ENCODE measurements around the gene ANKS1A. TPM values are rescaled to one million over a fixed set of nuclear protein-coding genes. Genes with fewer than 3 reads are reported as not detected.
A peak's percentile ranks its signal among the peaks of the same experiment; 100 is the strongest.
"Not testable (repeated sequence)": the region's sequence is repeated elsewhere in the genome, so short reads cannot be mapped to it uniquely, and the experiment has no call there.

Gene ANKS1A
- 13.5 and 18.4 TPM in 2 replicates for total RNA-seq (2014; rRNA removed; shearing (Covaris generic))

GRCh38 chr6:34888874-34889555 lies at the start of gene ANKS1A:
Gene ANKS1A, plus strand, starts transcription at chr6:34889255. Its CDS starts 148 bp downstream, at chr6:34889403.
- DNase-seq (ENCODE audit: low read depth) = peak; percentile 80

DNA sequence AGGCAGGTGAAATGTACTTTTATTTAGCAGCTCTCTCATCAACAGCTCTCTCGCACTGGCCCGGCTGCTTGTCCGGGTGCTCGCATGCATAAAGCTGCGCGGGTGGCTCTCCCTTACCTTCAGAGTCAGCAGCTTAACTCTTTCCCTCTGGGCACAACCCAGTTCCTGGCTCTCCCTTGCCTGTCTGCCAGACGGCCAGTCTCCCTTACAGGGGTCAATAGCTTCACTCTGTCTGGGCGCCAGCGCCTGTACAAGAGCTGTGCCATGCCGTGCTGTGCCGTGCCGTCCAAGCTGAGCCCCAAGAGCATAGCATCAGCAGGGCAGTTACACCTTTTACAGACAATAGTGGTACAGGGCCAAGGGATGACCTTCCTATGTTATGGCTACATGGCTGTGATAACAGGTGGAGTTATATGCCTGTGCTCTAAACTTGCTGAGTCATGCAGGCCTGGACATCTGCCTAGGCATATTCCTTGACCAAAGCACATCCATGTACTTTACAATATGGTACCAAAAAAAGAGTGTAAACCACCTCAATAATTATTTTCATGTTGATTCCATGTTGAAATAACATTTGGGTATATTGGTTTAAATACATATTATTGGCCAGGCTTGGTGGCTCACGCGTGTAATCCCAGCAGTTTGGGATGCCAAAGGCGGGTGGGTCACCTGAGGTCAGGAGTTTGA lies 49.2 kb upstream of the ANKS1A start:
- peak; percentile 36 for DNase-seq (ENCODE audit: low read depth)

GRCh38 chr6:34849066-34849465 lies 40.0 kb upstream of the ANKS1A start:
- DNase-seq (ENCODE audit: low read depth) = not testable (repeated sequence)

DNA sequence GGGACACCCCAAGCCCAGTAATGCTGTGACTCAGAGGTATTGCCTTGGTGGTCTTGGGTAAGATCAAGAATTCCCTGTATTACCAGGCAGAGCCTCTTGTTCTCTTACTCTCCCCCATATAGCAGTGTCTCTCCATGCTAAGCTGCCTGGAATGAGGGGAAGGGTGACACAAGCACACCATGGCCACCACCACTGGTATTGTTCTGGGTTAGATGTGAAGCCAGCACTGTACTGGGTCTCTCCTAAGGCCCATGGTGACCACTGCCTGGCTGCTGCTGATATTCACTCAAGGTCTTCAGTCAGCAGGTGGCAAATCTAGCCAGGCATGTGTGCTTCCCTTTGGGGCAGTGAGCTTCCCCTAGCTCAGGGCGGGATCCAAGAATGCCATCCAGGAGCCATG lies 37.7 kb upstream of the ANKS1A start:
- DNase-seq (ENCODE audit: low read depth) = no peak

GRCh38 chr6:34852406-34853085 lies 36.5 kb upstream of the ANKS1A start:
- peak; percentile 89 for DNase-seq (ENCODE audit: low read depth)

DNA sequence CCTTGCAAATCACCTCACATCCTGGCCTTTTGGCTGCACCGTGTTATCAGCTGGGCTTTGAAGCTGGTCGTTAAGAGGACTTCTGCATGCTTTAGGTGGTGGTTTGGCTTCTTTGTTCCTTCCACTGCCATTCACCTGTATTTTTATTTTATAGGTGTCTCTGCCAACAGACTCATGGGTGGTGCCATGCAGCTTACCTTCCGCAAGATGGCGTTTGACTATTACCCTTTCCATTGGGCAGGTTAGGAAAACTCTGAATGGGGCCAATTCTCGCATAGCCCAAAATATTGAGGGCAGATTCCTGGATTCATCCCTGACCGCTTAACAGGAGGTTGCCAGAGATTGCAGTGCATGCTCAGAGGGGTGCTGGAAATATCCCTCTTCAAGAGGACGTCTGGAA lies 33.6 kb upstream of the ANKS1A start:
- no peak for DNase-seq (ENCODE audit: low read depth)

DNA sequence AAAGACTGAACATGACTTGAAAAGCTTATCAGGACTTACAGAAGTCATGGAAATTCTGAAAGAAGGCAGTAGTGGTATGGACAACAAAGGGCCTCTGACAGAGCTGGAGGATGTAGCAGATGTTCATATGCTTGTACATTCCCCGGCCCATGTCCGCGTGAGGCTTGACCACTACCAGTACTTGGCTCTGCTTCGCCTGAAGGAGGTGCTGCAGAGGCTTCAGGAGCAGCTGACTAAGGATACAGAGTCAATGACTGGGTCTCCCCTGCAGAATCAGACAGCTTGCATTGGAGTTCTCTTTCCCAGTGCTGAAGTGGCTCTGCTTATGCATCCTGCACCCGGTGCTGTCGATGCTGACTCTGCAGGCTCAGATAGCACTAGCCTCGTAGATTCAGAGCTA lies 30.4 kb upstream of the ANKS1A start:
- DNase-seq (ENCODE audit: low read depth) = no peak

- no peak for DNase-seq (ENCODE audit: low read depth)
Observed at GRCh38 chr6:34859951-34860350, 29.1 kb upstream of the ANKS1A start.

DNA sequence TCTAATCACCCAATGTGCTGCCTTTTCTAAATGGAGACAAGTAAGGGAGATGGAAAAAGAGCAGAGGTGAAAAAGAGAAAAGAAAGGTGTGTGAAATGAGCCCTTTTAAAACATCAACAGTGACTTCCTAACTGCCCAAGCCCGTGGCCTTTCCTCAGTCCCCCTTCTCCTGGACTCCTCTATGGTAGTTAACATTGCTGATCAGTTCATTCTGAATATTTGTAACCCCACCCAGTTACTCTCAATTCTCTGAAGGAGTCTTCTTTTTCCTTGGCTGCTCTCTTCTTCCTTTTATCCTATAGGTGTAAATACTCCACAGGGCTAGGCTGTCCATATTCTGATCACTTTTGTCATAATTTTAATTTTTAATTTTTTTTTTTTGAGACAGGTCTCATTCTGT lies 28.3 kb upstream of the ANKS1A start:
- DNase-seq (ENCODE audit: low read depth) = no peak

DNA sequence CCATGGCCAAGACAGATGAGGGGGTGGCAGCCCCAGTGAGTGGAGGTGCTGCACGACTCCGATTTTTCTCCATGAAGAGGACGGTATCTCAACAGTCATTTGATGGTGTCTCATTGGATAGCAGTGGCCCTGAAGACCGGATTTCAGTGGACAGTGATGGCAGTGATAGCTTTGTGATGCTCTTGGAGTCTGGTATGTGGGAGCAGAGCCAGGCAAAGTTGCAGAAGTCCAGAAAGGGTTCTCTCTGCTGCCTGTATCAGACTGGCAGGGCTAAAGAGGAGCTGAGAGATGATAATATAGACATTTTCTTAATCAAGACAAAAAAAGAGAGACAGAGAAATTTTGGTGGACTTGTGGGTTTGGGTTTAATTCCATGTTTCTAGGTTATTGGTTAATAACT lies 25.0 kb upstream of the ANKS1A start:
- no peak for DNase-seq (ENCODE audit: low read depth)

- DNase-seq (ENCODE audit: low read depth) = no peak
Observed at GRCh38 chr6:34865107-34865506, 23.9 kb upstream of the ANKS1A start.

DNA sequence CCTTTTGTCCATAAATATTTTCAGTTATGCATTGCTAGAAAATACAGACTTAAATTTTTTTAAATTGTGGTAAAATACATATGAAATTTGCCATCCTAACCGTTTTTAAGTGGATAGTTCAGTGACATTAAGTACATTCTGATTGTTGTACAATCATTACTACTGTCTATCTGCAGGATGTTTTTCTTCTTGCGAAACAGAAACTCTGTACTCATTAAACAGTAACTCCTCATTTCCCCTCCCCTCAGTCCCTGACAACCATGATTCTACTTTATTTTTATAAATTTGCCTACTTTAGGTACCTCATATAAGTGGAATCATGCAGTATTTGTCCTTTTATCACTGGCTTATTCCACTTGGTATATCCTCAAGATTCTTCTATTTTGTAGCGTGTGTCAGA lies 22.5 kb upstream of the ANKS1A start:
- DNase-seq (ENCODE audit: low read depth) = no peak

GRCh38 chr6:34867484-34867883 lies 21.6 kb upstream of the ANKS1A start:
- DNase-seq (ENCODE audit: low read depth) = peak; percentile 34

- no peak for DNase-seq (ENCODE audit: low read depth)
Observed at GRCh38 chr6:34871853-34872252, 17.2 kb upstream of the ANKS1A start.

- no peak for DNase-seq (ENCODE audit: low read depth)
Observed at GRCh38 chr6:34872332-34872731, 16.7 kb upstream of the ANKS1A start.

DNA sequence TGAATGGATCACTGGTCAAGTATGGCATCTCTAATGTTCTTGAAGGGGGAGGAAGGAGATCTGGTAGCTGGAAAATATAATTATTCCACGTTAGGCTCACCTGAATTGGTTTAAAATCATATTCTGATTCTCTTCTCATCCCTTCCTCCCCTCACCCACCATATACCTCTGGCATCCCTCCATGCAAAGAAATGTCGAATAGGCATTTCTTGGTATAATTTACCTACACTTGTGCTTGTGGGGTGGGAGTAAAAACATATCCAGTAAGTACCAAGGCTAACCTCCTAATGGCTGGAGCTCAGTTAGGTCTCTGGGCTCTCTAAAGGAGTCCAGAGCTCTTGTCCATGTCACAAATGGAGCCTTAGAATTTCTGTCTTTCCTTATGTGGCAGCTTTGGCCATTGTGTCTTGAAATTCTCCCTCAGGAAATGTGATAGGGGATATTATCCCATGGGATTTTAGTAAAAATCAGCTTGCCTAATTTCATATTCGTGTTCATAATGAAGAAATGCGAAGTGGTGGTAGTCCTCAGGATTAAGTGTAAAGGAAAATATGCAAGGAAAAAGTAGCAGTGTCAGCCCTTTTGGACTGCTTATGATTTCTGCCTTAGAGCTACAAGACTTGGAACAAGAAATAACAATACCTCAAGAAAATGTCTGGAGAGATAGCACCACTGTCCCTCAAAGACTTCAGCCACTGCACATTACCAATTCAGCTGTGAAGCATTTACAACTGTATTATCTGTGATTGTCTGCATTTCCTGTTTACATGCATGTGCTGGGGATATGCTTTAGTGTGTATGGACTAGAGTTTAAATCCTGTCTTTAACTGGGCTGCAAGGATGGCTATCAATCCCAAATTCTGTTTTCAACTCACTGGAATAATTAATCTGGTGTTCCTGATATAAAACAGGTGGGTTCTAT lies 13.5 kb upstream of the ANKS1A start:
- no peak for DNase-seq (ENCODE audit: low read depth)

DNA sequence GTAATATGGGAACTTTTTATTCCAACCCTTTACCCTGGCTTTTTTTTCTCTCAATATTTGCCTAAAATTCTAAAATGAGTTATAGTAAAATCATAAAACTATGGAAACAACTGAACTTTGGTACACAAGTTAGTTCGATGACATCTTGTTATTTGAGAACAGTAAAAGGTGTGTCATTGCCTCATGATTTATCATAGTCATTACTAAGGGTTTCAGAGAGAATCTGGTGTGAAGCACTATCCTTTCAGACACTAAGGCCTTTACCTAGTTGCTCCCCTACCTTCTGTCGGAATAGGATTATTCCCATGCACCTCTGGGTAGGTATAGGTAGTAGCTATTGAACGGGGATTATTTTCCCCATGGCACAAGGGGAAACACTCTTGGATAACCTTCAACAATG lies 12.6 kb upstream of the ANKS1A start:
- no peak for DNase-seq (ENCODE audit: low read depth)

GRCh38 chr6:34877259-34877658 lies 11.8 kb upstream of the ANKS1A start:
- no peak for DNase-seq (ENCODE audit: low read depth)

DNA sequence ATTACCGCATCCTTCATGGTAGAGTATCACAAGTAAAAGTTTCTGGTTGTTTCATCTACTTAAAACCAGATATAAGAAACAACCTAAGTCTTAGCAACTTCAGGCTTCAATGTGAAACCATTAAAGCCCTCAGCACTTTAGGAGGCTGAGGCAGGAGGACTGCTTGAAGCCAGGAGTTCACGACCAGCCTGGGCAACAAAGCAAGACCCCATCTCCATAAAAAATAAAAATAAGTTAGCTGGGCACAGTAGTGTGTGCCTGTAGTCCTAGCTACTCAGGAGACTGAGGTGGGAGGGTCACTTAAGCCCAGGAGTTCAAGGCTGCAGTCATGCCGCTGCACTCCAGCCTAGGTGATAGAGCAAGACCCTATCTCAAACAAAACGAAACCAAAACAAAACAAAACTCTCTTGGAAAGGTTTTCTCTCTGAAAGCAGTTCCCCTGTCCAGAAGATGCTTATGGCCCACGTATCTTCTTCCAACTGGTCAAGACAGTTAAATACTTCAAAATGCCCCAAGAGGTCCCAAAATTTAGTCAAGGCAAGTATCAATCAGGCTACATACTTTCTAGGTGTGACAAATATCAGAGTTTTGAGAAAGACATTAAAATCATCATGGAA lies 11.1 kb upstream of the ANKS1A start:
- DNase-seq (ENCODE audit: low read depth) = no peak

DNA sequence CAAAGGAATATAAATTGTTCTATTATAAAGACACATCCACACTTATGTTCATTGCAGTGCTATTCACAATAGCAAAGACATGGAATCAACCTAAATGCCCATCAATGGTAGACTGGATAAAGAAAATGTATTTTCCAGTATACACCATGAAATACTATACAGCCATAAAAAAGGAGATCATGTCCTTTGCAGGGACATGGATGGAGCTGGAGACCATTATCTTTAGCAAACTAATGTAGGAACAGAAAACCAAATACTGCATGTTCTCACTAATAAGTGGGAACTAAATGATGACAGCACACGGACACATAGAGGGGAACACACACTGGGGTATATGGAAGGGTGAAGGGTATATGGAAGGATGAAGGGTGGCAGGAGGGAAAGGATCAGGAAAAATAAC lies 5.0 kb upstream of the ANKS1A start:
- not testable (repeated sequence) for DNase-seq (ENCODE audit: low read depth)

DNA sequence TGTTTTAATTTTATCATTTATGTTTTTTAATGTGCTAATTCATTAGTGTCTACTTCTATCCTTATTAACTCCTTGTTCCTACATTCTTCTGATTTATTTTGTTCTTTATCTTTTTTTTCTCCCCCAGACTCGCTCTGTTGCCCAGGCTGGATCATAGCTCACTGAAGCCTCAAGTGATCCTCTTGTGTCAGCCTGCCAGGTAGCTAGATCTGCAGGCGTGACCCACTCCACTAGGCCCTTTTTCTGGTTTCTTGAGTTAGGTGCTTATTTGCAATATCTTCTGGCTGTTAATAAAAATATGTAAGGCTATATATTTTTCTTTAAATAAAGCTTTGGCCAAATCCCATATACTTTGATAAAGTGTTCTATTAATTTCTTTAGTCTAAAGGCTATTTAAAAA lies 4.1 kb upstream of the ANKS1A start:
- DNase-seq (ENCODE audit: low read depth) = no peak

Data from M059J (cell line).